Endothelial cell of umbilical vein (primary cell): ENCODE results near the gene RAB7B. TPM values are rescaled to one million over a fixed set of nuclear protein-coding genes. Genes with fewer than 3 reads are reported as not detected.

Experiments used
- BruUV-seq: library from RNA; stranded (reverse); fragments of 400-500 nt; replicated peaks from 2 replicates; lab custom pipeline; 2021; lab: Mats Ljungman, UMichigan
- CTCF ChIA-PET: fragments of 300-600, 350-600 bp; sonication (Branson Sonifier 250); formaldehyde crosslinking; loops from one replicate; lab custom pipeline; 2021; ENCODE audit warnings: antibody characterized with exemption, inconsistent platforms; lab: Charles Lee
- POLR2A ChIA-PET: fragments of 300-600, 350-600 bp; sonication (Branson Sonifier 250); formaldehyde crosslinking; loops from one replicate; lab custom pipeline; 2021; ENCODE audit warnings: antibody characterized with exemption, inconsistent platforms; lab: Charles Lee
- DNase-seq: peaks from one replicate; pipeline ENCODE4 v3.0.0-alpha.2; 2011; ENCODE audit warnings: low read depth, low spot score
- FAIRE-seq: peaks from 2 replicates; lab custom pipeline; 2011; peaks lifted over from hg19 to GRCh38; lab: Jason Lieb, UNC
- H2AFZ ChIP-seq: 2 replicates; pipeline ENCODE4 v1.6.0; 2012; ENCODE audit warnings: low read depth, low read length, control low read depth, inconsistent platforms
- H3K27ac ChIP-seq: 2 replicates; pipeline ENCODE4 v1.5.1; 2011; ENCODE audit warnings: low read depth, mild to moderate bottlenecking, control low read depth, low read length, moderate library complexity; ENCODE audit not compliant: insufficient read depth
- H3K27me3 ChIP-seq, 2 experiments: 2 replicates each; pipeline versions ENCODE4 v1.6.0 to v1.6.1; 2011; ENCODE audit warnings: low read length in 2 of 2, mixed read lengths in 1 of 2; ENCODE audit not compliant: control insufficient read depth in 2 of 2, insufficient read depth in 2 of 2
- H3K36me3 ChIP-seq, 2 experiments: 2 replicates in 1 of 2; 3 replicates in 1 of 2; pipeline ENCODE4 v1.5.1; 2011; ENCODE audit warnings: low read length in 2 of 2, mild to moderate bottlenecking in 1 of 2, moderate library complexity in 1 of 2; ENCODE audit not compliant: control insufficient read depth in 2 of 2, insufficient read depth in 2 of 2; ENCODE audit errors: extremely low read depth in 1 of 2
- H3K4me1 ChIP-seq: 3 replicates; pipeline ENCODE4 v1.5.1; 2011; ENCODE audit warnings: mild to moderate bottlenecking, low read length; ENCODE audit not compliant: control insufficient read depth, insufficient read depth; ENCODE audit errors: extremely low read depth
- H3K4me2 ChIP-seq: 2 replicates; pipeline ENCODE4 v1.6.1; 2011; ENCODE audit warnings: low read length, control low read depth, mixed read lengths; ENCODE audit not compliant: insufficient read depth
- H3K4me3 ChIP-seq, 3 experiments: fragments of 200-600 bp in 1 of 3; sonication (generic), shearing (Covaris generic) in 1 of 3; replicated peaks in 1 of 3; 2 replicates each; pipeline ENCODE4 v1.5.1; 2011 to 2016; ENCODE audit warnings: control low read depth in 3 of 3, low read length in 3 of 3, mild to moderate bottlenecking in 2 of 3, inconsistent platforms in 1 of 3, low read depth in 1 of 3, moderate library complexity in 1 of 3; ENCODE audit not compliant: insufficient read depth in 1 of 3
- H3K79me2 ChIP-seq: 2 replicates; pipeline ENCODE4 v1.6.0; 2012; ENCODE audit warnings: low read length, inconsistent platforms; ENCODE audit not compliant: control insufficient read depth, insufficient read depth
- H3K9ac ChIP-seq: replicated peaks from 2 replicates; pipeline ENCODE3; 2011; ENCODE audit warnings: low read length, control low read depth; ENCODE audit not compliant: insufficient read depth; ENCODE audit errors: extremely low read depth
- H3K9me1 ChIP-seq: replicated peaks from 3 replicates; pipeline ENCODE4 v1.6.0; 2011; ENCODE audit warnings: mild to moderate bottlenecking, low read length; ENCODE audit not compliant: control insufficient read depth, insufficient read depth; ENCODE audit errors: extremely low read depth
- H3K9me3 ChIP-seq: replicated peaks from 2 replicates; pipeline ENCODE4 v1.5.1; 2012; ENCODE audit warnings: low read length, inconsistent platforms; ENCODE audit not compliant: control insufficient read depth, insufficient read depth
- H4K20me1 ChIP-seq: replicated peaks from 2 replicates; pipeline ENCODE3; 2011; ENCODE audit warnings: mild to moderate bottlenecking, low read length; ENCODE audit not compliant: control insufficient read depth, insufficient read depth; ENCODE audit errors: extremely low read depth
- CTCF ChIP-seq, 2 donors: IDR thresholded peaks; 1 replicate in 1 of 2; 2 replicates in 1 of 2; pipeline ENCODE4 v1.5.1; 2011; ENCODE audit warnings: low read length in 2 of 2, mild to moderate bottlenecking in 2 of 2, moderate library complexity in 2 of 2, control low read depth in 1 of 2, inconsistent platforms in 1 of 2, low read depth in 1 of 2; ENCODE audit not compliant: insufficient read depth in 1 of 2; ENCODE audit errors: extremely low read depth in 1 of 2
- EZH2 ChIP-seq: IDR thresholded peaks from 2 replicates; pipeline ENCODE4 v1.6.1; 2012; ENCODE audit warnings: borderline replicate concordance, low read depth, mild to moderate bottlenecking, moderate library complexity, low read length, inconsistent platforms; ENCODE audit not compliant: severe bottlenecking
- FOS ChIP-seq: IDR thresholded peaks from 2 replicates; pipeline ENCODE4 v1.6.1; 2011; ENCODE audit warnings: mild to moderate bottlenecking, low read length, moderate library complexity, borderline replicate concordance; ENCODE audit not compliant: insufficient read depth
- GATA2 ChIP-seq: IDR thresholded peaks from 2 replicates; pipeline ENCODE4 v1.7.0; 2011; ENCODE audit warnings: low read depth, mild to moderate bottlenecking, moderate library complexity, mixed read lengths, low read length; ENCODE audit not compliant: insufficient read length, insufficient read depth
- JUN ChIP-seq: IDR thresholded peaks from 2 replicates; pipeline ENCODE4 v1.6.1; 2011; ENCODE audit warnings: borderline replicate concordance, low read depth; ENCODE audit not compliant: insufficient read length, insufficient read depth
- MAX ChIP-seq: IDR thresholded peaks from 2 replicates; pipeline ENCODE4 v1.6.1; 2011; ENCODE audit not compliant: insufficient read depth, insufficient read length
- MYC ChIP-seq: IDR thresholded peaks from one replicate; pipeline ENCODE4 v1.6.1; 2011; ENCODE audit warnings: mild to moderate bottlenecking, low read depth, low read length
- POLR2A ChIP-seq: IDR thresholded peaks from 2 replicates; pipeline ENCODE4 v1.6.1; 2012; ENCODE audit warnings: low read depth, mild to moderate bottlenecking, control low read depth, low read length
- POLR2AphosphoS5 ChIP-seq: IDR thresholded peaks from 2 replicates; pipeline ENCODE4 v1.6.1; 2012; ENCODE audit warnings: low read depth, mild to moderate bottlenecking, control low read depth, low read length, moderate library complexity; ENCODE audit not compliant: insufficient read depth
- dilution Hi-C: fragments of 300-500 bp; cut with MboI; formaldehyde crosslinking; loops from one replicate; pipeline ENCODE4 v1.15.0; 2019; ENCODE audit warnings: low sequenced_read_pairs; ENCODE audit not compliant: extremely low pct_ligation_motif_present
- intact Hi-C: fragments of 100-400 bp; cut with micrococcal nuclease; formaldehyde crosslinking; loops from one replicate; pipeline ENCODE4 v1.10.0; 2022
- polyA plus RNA-seq, 4 experiments: library from polyadenylated mRNA; depleted of rRNA in 3 of 4; stranded (reverse) in 3 of 4; unstranded in 1 of 4; fragments of >200 nt; gene quantifications; 2 replicates each; pipeline versions ENCODE4 v1.2.1 to v1.2.3, GENCODE V29; 2011 to 2012; ENCODE audit warnings: missing spikeins in 1 of 4
- total RNA-seq: library from RNA; stranded (reverse); gene quantifications from 2 replicates; pipeline ENCODE4 v1.2.3, GENCODE V29; 2021

RAB7B gene
- total and polyA plus RNA-seq, 2 donors (not counting 3 experiments of a cell fraction or from before 2014, with no cell fraction given): 0.15 TPM; not detected in 1

- no peak for TF ChIP-seq FOS
- TF ChIP-seq CTCF (IDR thresholded peaks at IDR 0.05; ENCODE audit: extremely low read depth in 1 of 2, insufficient read depth in 1 of 2, low read depth in 1 of 2, low read length in 2 of 2): no peak
- TF ChIP-seq GATA2: no peak
- TF ChIP-seq JUN: no peak
- TF ChIP-seq POLR2A: no peak
- no peak for TF ChIP-seq MAX
- no peak for TF ChIP-seq EZH2
- no peak for TF ChIP-seq POLR2AphosphoS5
- TF ChIP-seq MYC: no peak
- no peaks in the 10 kb centered on the region for H3K79me2 ChIP-seq
- H3K9me1 ChIP-seq: no peaks in the 10 kb centered on the region
- peaks cover 19% of the 10 kb centered on the region for H3K4me1 ChIP-seq
- ChIA-PET POLR2A (no interaction called here), CTCF (interaction anchor here (1.2 to 15.6 kb wide), 5 partner anchors 10 to 53 kb away, joined by 3 to 154 read pairs (median 11); no protein-coding TSS in a partner anchor)
- H3K9me3 ChIP-seq: no peaks in the 10 kb centered on the region
- peak overlapping the region; percentile 13 for H2AFZ ChIP-seq
- no peak overlapping the region for H3K27ac ChIP-seq
- H3K4me2 ChIP-seq: no peak overlapping the region
- H3K4me3 ChIP-seq: no peak overlapping the region
- intact Hi-C loops: no loop called here
- H3K9ac ChIP-seq: no peak overlapping the region
- DNase-seq: peak; percentile 42
- no peaks in the 10 kb centered on the region for H3K36me3 ChIP-seq
- dilution Hi-C loops: no loop called here
- peaks cover 6 to 14% of the 10 kb centered on the region in 2 experiments for H3K27me3 ChIP-seq
- no TSS peak for BruUV-seq
- H4K20me1 ChIP-seq: no peaks in the 10 kb centered on the region
- no peak for FAIRE-seq
These were observed 41.8 kb downstream of the RAB7B start for GRCh38 chr1:205961405-205961804.
